Panc1 (cell line): Measurements from ENCODE around the gene ADCY2.

Source experiments
- SIN3A ChIP-seq: IDR thresholded peaks from 2 replicates; pipeline ENCODE4 v1.6.1; 2012; ENCODE audit warnings: low read depth, mild to moderate bottlenecking, low read length, moderate library complexity, borderline replicate concordance; ENCODE audit not compliant: insufficient read depth
- TF ChIP-seq, protein P1 (sequence below): fragments of 450-650 bp; IDR thresholded peaks from 2 replicates; pipeline ENCODE4 v1.5.1; 2017; ENCODE audit warnings: mild to moderate bottlenecking

DNA sequence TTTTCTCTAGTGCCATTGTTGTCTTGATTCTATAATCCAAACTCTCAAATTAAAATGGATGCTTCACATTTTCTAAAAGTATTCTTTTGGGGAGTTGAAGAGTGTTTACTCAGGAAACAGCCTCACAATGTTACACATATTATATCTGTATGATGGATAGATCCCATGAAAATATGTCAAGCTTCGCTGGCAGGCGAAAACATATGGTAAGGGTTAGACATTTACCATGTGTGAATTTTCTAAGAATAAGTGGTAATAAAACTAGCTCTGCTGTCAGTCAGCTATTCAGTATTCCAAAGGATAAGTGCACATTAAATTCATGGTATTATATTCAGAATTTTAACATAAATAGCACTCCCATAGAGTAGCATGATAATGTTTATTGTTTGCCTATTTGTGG lies 13.3 kb upstream of the ADCY2 start:
- no peak for TF ChIP-seq SIN3A
- TF ChIP-seq, protein P1, sequence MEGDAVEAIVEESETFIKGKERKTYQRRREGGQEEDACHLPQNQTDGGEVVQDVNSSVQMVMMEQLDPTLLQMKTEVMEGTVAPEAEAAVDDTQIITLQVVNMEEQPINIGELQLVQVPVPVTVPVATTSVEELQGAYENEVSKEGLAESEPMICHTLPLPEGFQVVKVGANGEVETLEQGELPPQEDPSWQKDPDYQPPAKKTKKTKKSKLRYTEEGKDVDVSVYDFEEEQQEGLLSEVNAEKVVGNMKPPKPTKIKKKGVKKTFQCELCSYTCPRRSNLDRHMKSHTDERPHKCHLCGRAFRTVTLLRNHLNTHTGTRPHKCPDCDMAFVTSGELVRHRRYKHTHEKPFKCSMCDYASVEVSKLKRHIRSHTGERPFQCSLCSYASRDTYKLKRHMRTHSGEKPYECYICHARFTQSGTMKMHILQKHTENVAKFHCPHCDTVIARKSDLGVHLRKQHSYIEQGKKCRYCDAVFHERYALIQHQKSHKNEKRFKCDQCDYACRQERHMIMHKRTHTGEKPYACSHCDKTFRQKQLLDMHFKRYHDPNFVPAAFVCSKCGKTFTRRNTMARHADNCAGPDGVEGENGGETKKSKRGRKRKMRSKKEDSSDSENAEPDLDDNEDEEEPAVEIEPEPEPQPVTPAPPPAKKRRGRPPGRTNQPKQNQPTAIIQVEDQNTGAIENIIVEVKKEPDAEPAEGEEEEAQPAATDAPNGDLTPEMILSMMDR: no peak
